ENCODE data around the gene UBE2U. TPM values are rescaled to one million over a fixed set of nuclear protein-coding genes. Genes with fewer than 3 reads are reported as not detected.

Gene UBE2U
- total and polyA plus RNA-seq, 2 of the 8 experiments (the other 6 are each of a cell fraction or from before 2014, with no cell fraction given), result not detected

DNA sequence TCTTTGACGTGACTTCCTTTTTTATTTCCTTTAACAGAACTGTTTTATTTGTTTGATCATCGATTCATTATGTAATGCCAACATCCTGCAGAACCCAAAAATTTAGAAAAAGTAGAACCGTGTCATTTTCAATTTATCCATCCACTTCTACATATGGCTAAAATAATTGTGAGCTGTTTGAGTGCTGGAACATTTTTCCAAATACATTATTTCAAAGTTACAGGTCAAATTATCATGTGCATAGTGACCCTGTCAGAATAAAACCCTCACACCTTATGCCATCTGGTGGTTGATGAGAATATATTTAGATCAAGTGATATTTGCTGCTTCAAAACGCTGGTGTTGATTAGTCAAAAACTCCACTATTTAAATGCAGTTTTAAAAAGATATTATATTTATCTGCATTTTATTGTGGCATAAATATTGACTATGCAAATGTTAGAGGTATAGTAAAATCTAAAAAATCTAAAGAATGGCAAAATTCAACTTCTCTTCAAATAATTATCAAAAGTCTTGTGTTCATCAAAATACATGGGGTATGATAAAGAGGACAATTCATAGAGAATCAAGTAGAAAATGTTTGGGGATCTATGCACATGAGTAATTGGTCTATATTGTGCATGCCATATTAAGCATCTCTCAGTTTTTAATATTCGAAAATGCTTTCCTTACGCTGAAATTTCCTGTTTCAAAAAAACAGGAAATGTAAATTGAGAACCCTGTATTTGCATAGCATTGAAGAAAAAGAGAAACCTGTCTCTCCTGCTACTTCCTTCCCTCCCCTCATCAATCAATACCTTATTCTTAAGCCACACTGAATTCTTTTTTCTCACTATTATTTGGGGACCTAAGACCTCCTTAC, 39.7 kb downstream of the UBE2U start:
- Histone ChIP-seq H3K23ac (ENCODE audit: insufficient read length) (no peak overlapping the region), H4K91ac (replicated peaks; ENCODE audit: insufficient read length, low read length) (peak overlapping the region; percentile 93), H4K8ac (ENCODE audit: extremely low read depth, insufficient read depth, low read length) (no peak overlapping the region), H3K27me3 (replicated peaks in 1 of 4; ENCODE audit: control insufficient read depth in 3 of 4, extremely low read depth in 1 of 4, insufficient read depth in 3 of 4, low read length in 3 of 4) (no peaks in the 10 kb centered on the region), H3K23me2 (ENCODE audit: low read depth, low read length) (no peaks in the 10 kb centered on the region), H2BK12ac (ENCODE audit: low read depth, low read length) (no peak overlapping the region), H3K27ac (ENCODE audit: low read depth, low read length) (no peak overlapping the region), H3K9me3 (ENCODE audit: insufficient read depth in 2 of 2, low read depth in 1 of 2, low read length in 1 of 2) (no peaks in the 10 kb centered on the region), H2AFZ (ENCODE audit: low read length) (no peak overlapping the region), H3K9ac (replicated peaks in 1 of 4; ENCODE audit: extremely low read depth in 1 of 4, low read depth in 3 of 4, low read length in 3 of 4) (no peak overlapping the region; a peak in 1 of 7 replicates), H3K79me1 (ENCODE audit: low read depth, low read length) (no peaks in the 10 kb centered on the region), H2BK120ac (replicated peaks; ENCODE audit: low read depth, low read length) (no peak overlapping the region), H2BK20ac (ENCODE audit: low read length) (no peak overlapping the region), H4K20me1 (replicated peaks in 1 of 2; ENCODE audit: control insufficient read depth in 1 of 2, insufficient read depth in 2 of 2, low read length in 2 of 2) (no peaks in the 10 kb centered on the region), H3K79me2 (ENCODE audit: control insufficient read depth in 1 of 2, insufficient read depth in 2 of 2, low read length in 2 of 2) (no peaks in the 10 kb centered on the region), H2AK5ac (ENCODE audit: low read depth, low read length) (no peak overlapping the region), H3K14ac (ENCODE audit: insufficient read length) (no peak overlapping the region), H2BK5ac (ENCODE audit: low read depth, low read length) (peak overlapping the region; percentile 29; the same call in 1 of the 2 replicates), H2BK15ac (ENCODE audit: low read length) (no peak overlapping the region), H3K4me1 (replicated peaks in 1 of 4; ENCODE audit: control insufficient read depth in 3 of 4, insufficient read depth in 4 of 4, low read length in 3 of 4) (peaks cover 6 to 15% (median 11%) of the 10 kb centered on the region in 4 experiments; a peak in 5 of 7 replicates), H4K5ac (ENCODE audit: insufficient read length, low read depth, low read length) (peak overlapping the region; percentile 50), H3K36me3 (ENCODE audit: control insufficient read depth in 2 of 4, insufficient read depth in 4 of 4, low read length in 3 of 4) (no peaks in the 10 kb centered on the region), H3K4me2 (ENCODE audit: insufficient read depth in 1 of 2, low read depth in 2 of 2, low read length in 2 of 2) (peak overlapping the region; percentile 36 to 46; a peak in 3 of 4 replicates), H3K4ac (replicated peaks; ENCODE audit: insufficient read length, low read depth, low read length) (no peak overlapping the region), H3K18ac (ENCODE audit: extremely low read depth, low read length) (no peak overlapping the region), H3K56ac (replicated peaks; ENCODE audit: insufficient read length, low read depth, low read length) (no peak overlapping the region), H3K4me3 (ENCODE audit: extremely low read depth in 1 of 4, insufficient read depth in 2 of 4, low read depth in 3 of 4, low read length in 4 of 4) (peak overlapping the region in 1 of 4 experiments; percentile 10; a peak in 1 of 8 replicates)
- no peak for DNase-seq (ENCODE audit: low read depth in 1 of 2, low spot score in 2 of 2)
- FAIRE-seq, result peak; percentile 60
- ChIA-PET POLR2A (ENCODE audit: partially characterized antibody) (no interaction called here), CTCF (ENCODE audit: partially characterized antibody) (interaction anchor here (0.7 to 4.9 kb wide), 20 partner anchors 12 to 626 kb away, joined by 3 to 55 read pairs (median 5); no protein-coding TSS in a partner anchor)
- TF ChIP-seq TAF1 (IDR thresholded peaks at IDR 0.05; ENCODE audit: low read depth, low read length), result no peak
- TF ChIP-seq RAD21 (IDR thresholded peaks at IDR 0.05 in 1 of 2, conservative IDR thresholded peaks at IDR 0.05 in 1 of 2; ENCODE audit: low read depth in 2 of 2, low read length in 2 of 2), result peak; percentile 70 to 74
- no peak for TF ChIP-seq RBBP5 (IDR thresholded peaks at IDR 0.05; ENCODE audit: borderline replicate concordance, low read depth, low read length)
- peak in 2 of 3 experiments; percentile 33 to 39; a peak in 2 of 4 replicates for TF ChIP-seq CTCF (IDR thresholded peaks at IDR 0.05; ENCODE audit: control extremely low read depth in 1 of 3, insufficient read depth in 1 of 3, low read depth in 1 of 3, low read length in 3 of 3)
- WGBS, 2 experiments (ENCODE audit: extremely low coverage in 1 of 2, insufficient coverage in 1 of 2, insufficient read length in 1 of 2, insufficient replicate concordance in 2 of 2, low coverage in 1 of 2, low lambda C conversion rate in 2 of 2, missing lambda C conversion rate in 1 of 2), result 63% methylated on average over 6 of the region's 6 CpGs; no CpG with 5 or more reads in 1 of the 2 experiments
